Measurements from ENCODE around the gene RCL1.

GRCh38 chr9:4801156-4801555 lies 8.4 kb downstream of the RCL1 start:
- TF ChIP-seq CTCF (IDR thresholded peaks at IDR 0.05; ENCODE audit: borderline replicate concordance, extremely low read depth, low read length, poor library complexity, severe bottlenecking): no peak
- no peak for TF ChIP-seq EZH2 (IDR thresholded peaks at IDR 0.05; ENCODE audit: borderline replicate concordance, low read depth, low read length, severe bottlenecking)

Measured in DND-41 (cell line).